ENCODE data around the gene ARHGEF7. TPM values are rescaled to one million over a fixed set of nuclear protein-coding genes. Genes with fewer than 3 reads are reported as not detected.

Gene ARHGEF7
- total and polyA plus RNA-seq, 2 experiments from 2014 or later, result 23.6 to 58.9 TPM

- TF ChIP-seq ZNF114 (CRISPR knock-in tag; IDR thresholded peaks at IDR 0.05), result no peak
- no peak for TF ChIP-seq EZH2 (IDR thresholded peaks at IDR 0.05; ENCODE audit: low read depth, unreplicated experiment)
- TF ChIP-seq REST (IDR thresholded peaks at IDR 0.05; ENCODE audit: unreplicated experiment), result no peak
- TF ChIP-seq, protein P1, sequence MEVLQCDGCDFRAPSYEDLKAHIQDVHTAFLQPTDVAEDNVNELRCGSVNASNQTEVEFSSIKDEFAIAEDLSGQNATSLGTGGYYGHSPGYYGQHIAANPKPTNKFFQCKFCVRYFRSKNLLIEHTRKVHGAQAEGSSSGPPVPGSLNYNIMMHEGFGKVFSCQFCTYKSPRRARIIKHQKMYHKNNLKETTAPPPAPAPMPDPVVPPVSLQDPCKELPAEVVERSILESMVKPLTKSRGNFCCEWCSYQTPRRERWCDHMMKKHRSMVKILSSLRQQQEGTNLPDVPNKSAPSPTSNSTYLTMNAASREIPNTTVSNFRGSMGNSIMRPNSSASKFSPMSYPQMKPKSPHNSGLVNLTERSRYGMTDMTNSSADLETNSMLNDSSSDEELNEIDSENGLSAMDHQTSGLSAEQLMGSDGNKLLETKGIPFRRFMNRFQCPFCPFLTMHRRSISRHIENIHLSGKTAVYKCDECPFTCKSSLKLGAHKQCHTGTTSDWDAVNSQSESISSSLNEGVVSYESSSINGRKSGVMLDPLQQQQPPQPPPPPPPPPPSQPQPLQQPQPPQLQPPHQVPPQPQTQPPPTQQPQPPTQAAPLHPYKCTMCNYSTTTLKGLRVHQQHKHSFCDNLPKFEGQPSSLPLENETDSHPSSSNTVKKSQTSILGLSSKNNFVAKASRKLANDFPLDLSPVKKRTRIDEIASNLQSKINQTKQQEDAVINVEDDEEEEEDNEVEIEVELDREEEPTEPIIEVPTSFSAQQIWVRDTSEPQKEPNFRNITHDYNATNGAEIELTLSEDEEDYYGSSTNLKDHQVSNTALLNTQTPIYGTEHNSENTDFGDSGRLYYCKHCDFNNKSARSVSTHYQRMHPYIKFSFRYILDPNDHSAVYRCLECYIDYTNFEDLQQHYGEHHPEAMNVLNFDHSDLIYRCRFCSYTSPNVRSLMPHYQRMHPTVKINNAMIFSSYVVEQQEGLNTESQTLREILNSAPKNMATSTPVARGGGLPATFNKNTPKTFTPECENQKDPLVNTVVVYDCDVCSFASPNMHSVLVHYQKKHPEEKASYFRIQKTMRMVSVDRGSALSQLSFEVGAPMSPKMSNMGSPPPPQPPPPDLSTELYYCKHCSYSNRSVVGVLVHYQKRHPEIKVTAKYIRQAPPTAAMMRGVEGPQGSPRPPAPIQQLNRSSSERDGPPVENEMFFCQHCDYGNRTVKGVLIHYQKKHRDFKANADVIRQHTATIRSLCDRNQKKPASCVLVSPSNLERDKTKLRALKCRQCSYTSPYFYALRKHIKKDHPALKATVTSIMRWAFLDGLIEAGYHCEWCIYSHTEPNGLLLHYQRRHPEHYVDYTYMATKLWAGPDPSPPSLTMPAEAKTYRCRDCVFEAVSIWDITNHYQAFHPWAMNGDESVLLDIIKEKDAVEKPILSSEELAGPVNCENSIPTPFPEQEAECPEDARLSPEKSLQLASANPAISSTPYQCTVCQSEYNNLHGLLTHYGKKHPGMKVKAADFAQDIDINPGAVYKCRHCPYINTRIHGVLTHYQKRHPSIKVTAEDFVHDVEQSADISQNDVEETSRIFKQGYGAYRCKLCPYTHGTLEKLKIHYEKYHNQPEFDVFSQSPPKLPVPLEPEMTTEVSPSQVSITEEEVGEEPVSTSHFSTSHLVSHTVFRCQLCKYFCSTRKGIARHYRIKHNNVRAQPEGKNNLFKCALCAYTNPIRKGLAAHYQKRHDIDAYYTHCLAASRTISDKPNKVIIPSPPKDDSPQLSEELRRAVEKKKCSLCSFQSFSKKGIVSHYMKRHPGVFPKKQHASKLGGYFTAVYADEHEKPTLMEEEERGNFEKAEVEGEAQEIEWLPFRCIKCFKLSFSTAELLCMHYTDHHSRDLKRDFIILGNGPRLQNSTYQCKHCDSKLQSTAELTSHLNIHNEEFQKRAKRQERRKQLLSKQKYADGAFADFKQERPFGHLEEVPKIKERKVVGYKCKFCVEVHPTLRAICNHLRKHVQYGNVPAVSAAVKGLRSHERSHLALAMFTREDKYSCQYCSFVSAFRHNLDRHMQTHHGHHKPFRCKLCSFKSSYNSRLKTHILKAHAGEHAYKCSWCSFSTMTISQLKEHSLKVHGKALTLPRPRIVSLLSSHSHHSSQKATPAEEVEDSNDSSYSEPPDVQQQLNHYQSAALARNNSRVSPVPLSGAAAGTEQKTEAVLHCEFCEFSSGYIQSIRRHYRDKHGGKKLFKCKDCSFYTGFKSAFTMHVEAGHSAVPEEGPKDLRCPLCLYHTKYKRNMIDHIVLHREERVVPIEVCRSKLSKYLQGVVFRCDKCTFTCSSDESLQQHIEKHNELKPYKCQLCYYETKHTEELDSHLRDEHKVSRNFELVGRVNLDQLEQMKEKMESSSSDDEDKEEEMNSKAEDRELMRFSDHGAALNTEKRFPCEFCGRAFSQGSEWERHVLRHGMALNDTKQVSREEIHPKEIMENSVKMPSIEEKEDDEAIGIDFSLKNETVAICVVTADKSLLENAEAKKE (CRISPR knock-in tag; IDR thresholded peaks at IDR 0.05), result no peak
- Mint-ChIP-seq H3K36me3 (ENCODE audit: low read depth) (peaks cover 15% of the 10 kb centered on the region), H3K27ac (peak overlapping the region; percentile 71), H3K4me3 (peak overlapping the region; percentile 57), H3K9me3 (no peaks in the 10 kb centered on the region), H3K4me1 (peaks cover 78% of the 10 kb centered on the region), H3K27me3 (ENCODE audit: insufficient read depth, low read depth, poor library complexity) (no peaks in the 10 kb centered on the region)
- ATAC-seq (peak; percentile 75), DNase-seq (ENCODE audit: low spot score) (peak; percentile 73)
- H2AFZ ChIP-seq, result no peak overlapping the region
- H3K79me2 ChIP-seq (replicated peaks; ENCODE audit: insufficient read depth), result peaks cover 98% of the 10 kb centered on the region
- no peaks in the 10 kb centered on the region for H3K36me3 ChIP-seq (ENCODE audit: insufficient read depth)
- H3K4me2 ChIP-seq, result peak overlapping the region; percentile 72
- peaks cover 12% of the 10 kb centered on the region for H4K20me1 ChIP-seq (replicated peaks; ENCODE audit: insufficient read depth)
- peak overlapping the region; percentile 31; the same call in 1 of the 2 replicates for H3K4me3 ChIP-seq
- peaks cover 59% of the 10 kb centered on the region for H3K4me1 ChIP-seq (ENCODE audit: insufficient read depth)
- no peaks in the 10 kb centered on the region for H3K9me2 ChIP-seq (ENCODE audit: insufficient read depth)
- no peaks in the 10 kb centered on the region for H3F3A ChIP-seq (replicated peaks; ENCODE audit: low read depth)
- peak overlapping the region; percentile 85 for H3K27ac ChIP-seq (ENCODE audit: low read depth)
- H3K27me3 ChIP-seq (ENCODE audit: insufficient read depth), result no peaks in the 10 kb centered on the region
Measured at GRCh38 chr13:111204438-111205177, 89.5 kb downstream of the ARHGEF7 start.

Data from GM23338 (cell line).